HG02981 (cell line): Measurements from ENCODE around the gene PTPRG.

Source experiments
- ATAC-seq: cut with Tn5 transposase; IDR thresholded peaks from one replicate; pipeline ENCODE4 v1.9.1; 2021; ENCODE audit warnings: mild to moderate bottlenecking, moderate library complexity; ENCODE audit not compliant: unreplicated experiment

PTPRG gene

GRCh38 chr3:62237286-62237948 is 676.0 kb downstream of the PTPRG start:
- ATAC-seq, result no peak

GRCh38 chr3:62238003-62238402 is 676.6 kb downstream of the PTPRG start:
- ATAC-seq, result peak; percentile 71

- ATAC-seq, result peak; percentile 68
Measured at GRCh38 chr3:62238431-62238830, 677.1 kb downstream of the PTPRG start.

- ATAC-seq, result no peak
Measured at GRCh38 chr3:62241279-62241678, 679.9 kb downstream of the PTPRG start.

- ATAC-seq, result no peak
Measured at GRCh38 chr3:62242831-62243509, 681.6 kb downstream of the PTPRG start.

- no peak for ATAC-seq
Measured at GRCh38 chr3:62246094-62246493, 684.7 kb downstream of the PTPRG start.

GRCh38 chr3:62246985-62247384 is 685.6 kb downstream of the PTPRG start:
- ATAC-seq, result no peak

- ATAC-seq, result no peak
Measured at GRCh38 chr3:62248734-62249483, 687.5 kb downstream of the PTPRG start.

- no peak for ATAC-seq
Measured at GRCh38 chr3:62249484-62249776, 688.1 kb downstream of the PTPRG start.

- no peak for ATAC-seq
Measured at GRCh38 chr3:62249855-62250543, 688.6 kb downstream of the PTPRG start.

GRCh38 chr3:62252438-62253157 is 691.2 kb downstream of the PTPRG start:
- no peak for ATAC-seq

GRCh38 chr3:62253971-62254370 is 692.6 kb downstream of the PTPRG start:
- ATAC-seq, result no peak

GRCh38 chr3:62255758-62256157 is 694.4 kb downstream of the PTPRG start:
- no peak for ATAC-seq

GRCh38 chr3:62259924-62260323 is 698.6 kb downstream of the PTPRG start:
- ATAC-seq, result no peak

GRCh38 chr3:62260655-62261054 is 699.3 kb downstream of the PTPRG start:
- no peak for ATAC-seq

- ATAC-seq, result no peak
Measured at GRCh38 chr3:62261121-62261520, 699.8 kb downstream of the PTPRG start.

- ATAC-seq, result no peak
Measured at GRCh38 chr3:62261736-62262135, 700.4 kb downstream of the PTPRG start.

- no peak for ATAC-seq
Measured at GRCh38 chr3:62265528-62265927, 704.2 kb downstream of the PTPRG start.

GRCh38 chr3:62266668-62267283 is 705.4 kb downstream of the PTPRG start:
- no peak for ATAC-seq

- ATAC-seq, result no peak
Measured at GRCh38 chr3:62276658-62277180, 715.3 kb downstream of the PTPRG start.
